ENCODE measurements around the gene LILRB4.
"Not testable (repeated sequence)": the region's sequence is repeated elsewhere in the genome, so short reads cannot be mapped to it uniquely, and the experiment has no call there.

The LILRB4 gene

DNA sequence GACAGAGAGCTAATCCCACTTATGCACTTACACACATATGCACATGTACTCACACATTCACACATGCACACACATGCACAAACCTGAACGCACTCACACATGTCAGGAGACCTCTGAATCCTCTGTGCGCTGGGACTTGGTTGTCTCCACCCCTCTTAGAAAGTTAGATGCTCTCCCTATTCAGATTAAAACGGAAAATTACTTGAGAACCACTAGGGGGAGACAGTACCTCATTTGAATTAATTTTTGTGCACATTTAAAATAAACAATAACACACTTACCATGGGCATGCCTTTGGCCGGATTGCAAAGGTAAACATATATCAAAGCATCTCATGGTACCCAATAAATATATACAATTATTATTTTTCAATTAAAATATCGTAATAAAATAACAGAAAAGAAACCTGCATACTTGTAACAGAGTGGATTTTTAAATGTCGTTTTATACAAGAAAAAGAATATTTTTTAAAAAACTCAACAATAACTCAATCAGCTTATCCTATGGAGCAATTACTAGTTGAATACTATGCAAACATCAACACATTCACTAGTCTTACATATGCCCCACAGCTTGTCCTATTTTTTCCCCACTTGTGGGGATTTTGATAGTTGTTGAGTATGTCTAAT lies 9.5 kb upstream of the LILRB4 start:
- peak; percentile 22 for DNase-seq

DNA sequence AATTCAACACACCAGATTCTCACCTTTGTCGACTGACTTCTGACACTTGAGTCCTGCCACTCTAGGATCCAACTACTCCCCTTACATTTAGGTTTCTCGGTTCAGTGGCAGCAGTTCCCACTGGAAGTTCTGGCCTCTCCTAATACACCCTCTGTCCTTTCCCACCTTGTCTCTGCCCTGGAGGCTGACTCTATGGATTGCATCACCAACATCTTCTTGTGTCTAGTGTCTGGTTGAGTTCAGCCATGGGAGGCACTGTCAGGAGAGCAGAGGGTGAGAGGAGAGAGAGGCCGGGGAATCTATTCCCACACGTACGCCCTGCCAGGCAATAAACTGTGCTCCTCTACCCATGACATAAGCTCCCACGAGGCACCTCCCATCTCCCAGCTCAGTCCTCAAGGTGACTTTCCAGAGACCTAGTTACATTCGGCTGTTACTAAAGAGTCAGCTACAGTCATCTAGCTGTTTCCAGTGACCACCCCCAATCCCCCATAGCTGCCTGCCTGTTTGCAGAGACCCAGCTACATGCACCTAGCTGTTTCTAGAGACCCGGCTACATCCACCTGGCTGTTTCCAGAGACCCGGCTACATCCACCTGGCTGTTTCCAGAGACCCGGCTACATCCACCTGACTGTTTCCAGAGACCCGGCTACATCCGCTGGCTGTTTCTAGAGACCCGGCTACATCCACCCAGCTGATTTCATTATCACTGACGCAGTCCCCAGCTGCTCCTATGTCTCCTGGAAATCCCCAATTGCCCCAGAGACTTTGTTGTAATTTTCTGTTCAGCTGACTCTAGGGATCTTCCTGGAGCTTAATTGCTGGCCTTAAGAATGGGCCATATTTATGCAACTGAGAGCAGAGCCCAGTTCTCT lies 8.1 kb upstream of the LILRB4 start:
- DNase-seq, result no peak

DNA sequence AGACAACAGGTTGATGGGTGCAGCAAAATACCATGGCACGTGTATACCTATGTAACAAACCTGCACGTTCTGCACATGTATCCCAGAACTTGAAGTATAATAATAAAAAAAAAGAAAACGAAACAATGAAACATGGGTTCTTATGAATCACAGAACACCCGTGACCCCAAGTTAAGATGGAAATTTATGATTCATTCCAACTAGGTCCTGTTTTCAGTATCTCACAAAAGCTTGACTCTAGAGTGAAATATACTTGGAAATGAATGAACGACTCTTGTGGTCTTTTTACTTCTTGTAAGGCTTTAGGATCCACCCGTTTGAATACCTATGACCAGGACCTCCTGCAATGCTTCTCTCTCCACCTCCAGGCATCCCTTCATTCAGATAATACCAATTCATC lies 3.5 kb upstream of the LILRB4 start:
- DNase-seq, result no peak

DNA sequence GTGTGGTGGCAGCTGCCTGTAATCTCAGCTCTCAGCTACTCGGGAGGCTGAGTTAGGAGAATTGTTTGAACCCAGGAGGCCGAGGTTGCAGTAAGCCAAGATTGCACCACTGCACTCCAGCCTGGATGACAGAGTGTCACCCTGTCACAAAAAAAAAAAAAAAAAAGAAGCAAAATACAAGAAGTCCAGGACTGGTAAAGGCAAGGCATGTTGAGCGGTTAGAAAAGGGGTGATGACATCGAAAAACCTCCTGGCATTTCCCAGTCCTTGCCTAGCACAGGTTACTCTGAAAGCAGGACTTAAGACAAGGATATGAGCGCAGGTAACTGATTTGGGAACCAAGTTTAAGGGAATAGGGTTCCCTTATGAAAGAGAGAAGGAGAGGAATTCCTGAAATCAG lies 2.5 kb upstream of the LILRB4 start:
- no peak for DNase-seq

DNA sequence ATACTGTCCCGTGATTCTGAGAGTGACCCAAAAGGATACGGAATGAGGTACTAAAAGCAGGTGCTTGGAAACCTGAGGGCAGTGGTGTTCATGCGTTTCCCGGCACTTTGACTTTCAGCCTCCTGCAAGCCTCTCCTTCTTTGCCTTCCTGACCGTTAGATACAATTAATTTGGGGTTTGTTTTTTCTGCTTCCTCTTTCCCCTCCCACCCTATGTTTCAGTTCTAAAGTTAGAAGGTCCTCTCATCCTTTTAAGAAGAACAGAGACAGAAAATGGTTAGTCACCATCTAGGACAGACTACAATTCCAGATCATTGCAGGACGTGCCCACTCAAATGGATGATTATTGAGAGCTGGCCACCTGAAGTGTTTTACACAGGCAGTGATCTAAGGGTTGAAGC lies 1.8 kb upstream of the LILRB4 start:
- DNase-seq, result no peak

DNA sequence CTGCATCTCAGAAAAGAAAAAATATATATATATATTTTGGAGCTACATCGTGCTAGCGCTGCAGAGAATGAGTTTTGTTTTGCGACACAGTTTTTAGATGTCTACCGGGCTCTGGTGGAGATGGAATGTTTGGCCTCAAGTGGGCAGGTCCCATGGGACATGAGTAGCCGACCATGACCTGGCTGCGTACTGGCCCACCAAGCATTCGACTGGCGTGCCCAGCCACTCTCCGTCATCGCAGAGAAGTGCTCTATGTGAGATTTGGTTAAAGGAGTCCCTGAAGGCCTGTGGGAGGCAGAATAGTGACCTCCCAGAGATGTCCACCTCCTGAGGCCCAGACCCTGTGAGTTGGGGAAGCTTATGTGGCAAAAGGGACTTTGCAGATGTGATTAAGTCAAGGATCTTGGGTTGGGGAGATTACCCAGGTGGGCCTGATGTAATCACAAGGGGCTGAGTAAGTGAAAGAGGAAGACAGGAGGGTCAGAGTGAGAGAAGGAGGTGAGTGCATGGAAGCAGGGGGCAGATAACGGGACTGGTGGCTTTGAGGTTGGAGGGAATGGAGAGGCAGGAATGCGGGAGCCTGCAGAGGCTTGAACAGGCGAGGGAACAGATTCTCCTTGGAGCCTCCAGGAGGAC lies 821 bp upstream of the LILRB4 start:
- no peak for DNase-seq

DNA sequence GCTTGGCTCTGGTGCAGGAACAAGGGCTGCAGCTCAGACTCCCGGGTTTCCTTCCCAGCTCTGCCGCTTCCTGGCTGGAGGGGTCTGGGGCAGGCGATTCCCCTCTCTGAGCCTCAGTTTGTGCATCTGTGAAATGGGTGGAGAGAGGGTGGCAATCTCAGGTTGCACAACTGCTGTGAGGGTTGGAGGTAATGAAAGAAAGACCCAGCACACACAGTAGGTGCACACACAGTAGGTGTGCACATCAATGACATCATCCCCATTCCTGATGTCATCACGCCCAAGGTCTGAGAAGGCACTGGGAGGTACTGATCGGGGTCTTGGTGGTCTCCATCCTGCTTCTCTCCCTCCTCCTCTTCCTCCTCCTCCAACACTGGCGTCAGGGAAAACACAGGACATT lies 2.7 kb downstream of the LILRB4 start:
- no peak for DNase-seq

DNA sequence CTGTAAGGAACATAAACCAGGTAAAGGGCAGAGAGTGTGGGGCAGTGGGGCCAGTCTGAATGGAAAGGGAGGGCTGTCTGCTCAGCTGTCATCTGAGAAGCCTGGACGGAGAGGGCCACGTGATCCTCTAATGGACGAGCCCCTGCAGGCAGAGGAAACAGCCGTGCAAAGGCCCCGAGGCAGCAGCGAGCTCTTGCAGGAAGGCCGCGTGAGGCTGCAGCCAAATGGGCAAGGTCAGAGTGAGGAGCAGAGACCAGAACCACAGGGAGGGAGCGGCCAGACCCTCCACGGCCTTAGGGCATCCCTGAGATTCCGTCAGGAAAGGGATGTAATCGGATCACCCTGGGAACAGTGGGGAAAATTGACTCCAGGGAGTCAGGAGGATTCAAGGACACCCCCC lies 4.4 kb downstream of the LILRB4 start:
- no peak for DNase-seq

GRCh38 chr19:54668353-54668752 lies 5.6 kb downstream of the LILRB4 start:
- no peak for DNase-seq

- no peak for DNase-seq
Observed at GRCh38 chr19:54670576-54671357, 8.0 kb downstream of the LILRB4 start.

DNA sequence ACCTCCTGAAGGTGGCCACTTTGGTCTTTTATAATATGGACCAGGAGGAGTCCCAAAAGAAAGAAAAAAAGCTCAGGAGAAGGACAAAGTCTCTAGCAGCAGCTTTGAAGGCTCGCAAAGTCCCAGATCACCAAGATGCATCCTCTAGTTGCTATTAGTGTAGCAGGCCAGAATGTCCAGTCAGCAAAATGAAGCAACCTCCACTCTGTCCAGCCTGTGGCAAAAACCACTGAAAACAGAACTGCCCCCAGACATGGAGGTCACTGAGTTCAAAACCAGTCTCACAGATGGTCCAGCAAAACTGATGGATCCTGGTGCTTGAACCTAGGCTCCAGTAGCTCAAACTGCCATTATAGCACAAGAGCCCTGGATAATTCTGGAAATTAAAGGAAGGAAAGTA lies 10.4 kb downstream of the LILRB4 start:
- DNase-seq, result no peak

DNA sequence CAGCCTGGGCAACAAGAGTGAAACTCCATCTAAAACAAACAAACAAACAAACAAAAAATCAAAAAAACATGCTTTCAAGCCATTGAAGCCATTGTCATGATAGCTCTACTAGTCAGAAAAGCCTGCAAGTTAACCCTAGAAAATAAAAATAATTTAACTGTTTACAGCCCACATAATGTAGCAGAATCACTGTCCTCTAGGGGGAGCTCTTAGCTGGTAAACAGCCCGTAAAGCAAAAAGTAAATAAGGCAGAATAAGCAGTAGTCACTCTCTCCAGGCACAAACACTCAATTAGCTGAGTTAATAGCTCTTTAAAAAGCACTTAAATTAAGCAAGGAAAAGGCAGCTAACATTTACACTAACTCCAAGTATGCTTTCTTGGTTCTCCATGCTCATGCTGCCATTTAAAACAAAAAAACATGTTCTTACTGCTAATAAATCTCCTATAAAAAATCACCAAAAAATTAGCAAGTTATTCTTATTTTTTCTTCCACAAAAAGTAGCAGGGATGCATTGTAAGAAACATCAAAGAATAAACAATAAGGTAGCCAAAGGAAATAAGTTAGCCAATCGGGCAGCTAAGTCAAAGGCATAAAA lies 11.3 kb downstream of the LILRB4 start:
- DNase-seq, result peak; percentile 26

GRCh38 chr19:54676210-54676834 lies 13.5 kb downstream of the LILRB4 start:
- peak; percentile 52 for DNase-seq

GRCh38 chr19:54677217-54677616 lies 14.4 kb downstream of the LILRB4 start:
- DNase-seq, result no peak

- not testable (repeated sequence) for DNase-seq
Observed at GRCh38 chr19:54681596-54681995, 18.8 kb downstream of the LILRB4 start.

- no peak for DNase-seq
Observed at GRCh38 chr19:54682306-54682856, 19.6 kb downstream of the LILRB4 start.

DNA sequence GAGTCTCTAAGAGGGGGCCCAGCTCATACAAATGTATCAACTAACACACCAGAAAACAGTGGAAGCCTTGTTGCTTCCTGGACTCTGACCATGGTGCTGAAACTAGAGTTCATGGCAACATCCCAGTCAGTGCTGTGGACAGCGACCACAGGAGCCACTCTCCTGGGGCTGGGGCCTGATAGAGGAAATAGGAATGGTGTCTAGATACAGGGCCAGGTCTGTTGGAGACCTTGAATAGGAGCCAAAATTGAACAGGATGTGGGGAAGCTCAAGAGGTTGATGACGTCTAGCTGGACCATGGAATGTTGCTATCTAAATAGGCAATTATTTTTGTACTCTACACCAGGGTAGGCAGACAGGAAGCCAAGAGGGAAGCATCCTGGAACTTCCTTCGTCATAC lies 21.7 kb downstream of the LILRB4 start:
- no peak for DNase-seq

- DNase-seq, result no peak
Observed at GRCh38 chr19:54691582-54692297, 29.0 kb downstream of the LILRB4 start.

- DNase-seq, result no peak
Observed at GRCh38 chr19:54692298-54692615, 29.5 kb downstream of the LILRB4 start.

- no peak for DNase-seq
Observed at GRCh38 chr19:54694648-54695047, 31.9 kb downstream of the LILRB4 start.

GRCh38 chr19:54696117-54696548 lies 33.3 kb downstream of the LILRB4 start:
- DNase-seq, result no peak
